GM18951 (cell line): Measurements from ENCODE around the gene ADA.
"Not testable (repeated sequence)": the region's sequence is repeated elsewhere in the genome, so short reads cannot be mapped to it uniquely, and the experiment has no call there.

Source experiments
- POLR2A ChIP-seq: IDR thresholded peaks from 4 replicates; pipeline ENCODE4 v1.6.1; 2011; ENCODE audit warnings: mild to moderate bottlenecking; ENCODE audit not compliant: insufficient read length, insufficient read depth; ENCODE audit errors: extremely low read depth
- in situ Hi-C: fragments of 300-500 bp; cut with MboI; formaldehyde crosslinking; loops from one replicate; pipeline ENCODE4 v1.12.0; 2022; ENCODE audit warnings: low sequenced_read_pairs, mixed read lengths, inconsistent platforms; ENCODE audit not compliant: unreplicated experiment

ADA gene

DNA sequence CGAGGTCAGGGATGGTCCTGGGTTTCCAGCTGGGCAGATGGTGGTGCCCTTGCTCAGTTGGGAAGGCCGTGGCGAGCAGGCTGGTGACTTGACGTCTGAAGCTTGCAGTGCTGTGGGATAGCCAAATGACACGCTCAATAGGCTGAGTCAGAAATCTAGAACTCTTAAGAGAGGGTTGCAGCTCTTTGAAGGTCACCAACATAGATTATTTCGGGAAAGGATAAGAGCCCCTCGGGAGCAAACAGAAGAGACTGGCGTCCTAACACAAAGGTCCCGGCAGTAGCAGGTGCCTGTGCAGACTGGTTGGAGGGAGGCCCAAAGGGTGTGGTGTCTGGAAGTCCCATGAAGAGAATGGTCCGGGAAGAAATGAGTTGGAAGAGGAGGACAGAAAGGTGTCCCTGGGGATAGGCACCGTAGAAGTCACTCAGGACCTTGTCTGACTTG is 50.7 kb downstream of the ADA start:
- no peak for TF ChIP-seq POLR2A
- in situ Hi-C loops = no loop called here

DNA sequence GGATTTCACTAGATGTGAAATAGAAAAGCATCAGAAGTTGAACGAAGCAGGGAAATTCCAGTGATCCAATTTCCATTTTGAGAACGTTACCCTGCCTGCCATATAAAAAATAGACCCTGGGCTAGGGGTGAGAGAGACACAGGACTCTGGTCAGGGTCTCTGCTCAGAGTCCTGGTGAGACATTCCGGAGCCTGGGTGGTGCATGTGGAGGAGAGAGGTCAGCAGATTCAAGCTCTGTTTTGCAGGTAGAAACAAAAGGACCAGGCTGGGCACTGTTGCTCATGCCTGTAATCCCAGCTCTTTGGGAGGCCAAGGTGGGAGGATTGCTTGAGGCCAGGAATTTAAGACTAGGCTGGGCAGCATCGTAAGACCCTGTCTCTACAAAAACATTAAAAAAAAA is 51.2 kb downstream of the ADA start:
- TF ChIP-seq POLR2A = no peak
- in situ Hi-C loops = no loop called here

DNA sequence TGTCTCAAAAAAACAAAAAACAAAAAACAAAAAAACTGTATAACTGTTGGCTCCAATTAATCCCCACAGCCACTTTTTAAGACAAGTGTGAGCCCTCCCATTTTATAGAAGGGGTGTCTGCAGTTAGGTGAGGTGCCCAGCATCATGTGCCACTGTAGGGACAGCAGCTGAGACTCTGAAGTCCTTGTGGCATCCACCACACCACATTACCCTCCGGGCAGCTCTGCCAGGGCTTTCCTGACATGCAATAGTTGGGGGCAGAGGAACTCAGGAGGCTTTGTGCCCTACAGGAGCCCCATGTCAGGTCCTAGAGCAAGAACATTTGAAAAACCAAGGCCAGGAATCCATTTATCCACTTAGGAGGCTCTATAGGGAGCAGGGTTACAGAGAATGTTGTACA is 51.8 kb downstream of the ADA start:
- in situ Hi-C loops = no loop called here
- TF ChIP-seq POLR2A = no peak

DNA sequence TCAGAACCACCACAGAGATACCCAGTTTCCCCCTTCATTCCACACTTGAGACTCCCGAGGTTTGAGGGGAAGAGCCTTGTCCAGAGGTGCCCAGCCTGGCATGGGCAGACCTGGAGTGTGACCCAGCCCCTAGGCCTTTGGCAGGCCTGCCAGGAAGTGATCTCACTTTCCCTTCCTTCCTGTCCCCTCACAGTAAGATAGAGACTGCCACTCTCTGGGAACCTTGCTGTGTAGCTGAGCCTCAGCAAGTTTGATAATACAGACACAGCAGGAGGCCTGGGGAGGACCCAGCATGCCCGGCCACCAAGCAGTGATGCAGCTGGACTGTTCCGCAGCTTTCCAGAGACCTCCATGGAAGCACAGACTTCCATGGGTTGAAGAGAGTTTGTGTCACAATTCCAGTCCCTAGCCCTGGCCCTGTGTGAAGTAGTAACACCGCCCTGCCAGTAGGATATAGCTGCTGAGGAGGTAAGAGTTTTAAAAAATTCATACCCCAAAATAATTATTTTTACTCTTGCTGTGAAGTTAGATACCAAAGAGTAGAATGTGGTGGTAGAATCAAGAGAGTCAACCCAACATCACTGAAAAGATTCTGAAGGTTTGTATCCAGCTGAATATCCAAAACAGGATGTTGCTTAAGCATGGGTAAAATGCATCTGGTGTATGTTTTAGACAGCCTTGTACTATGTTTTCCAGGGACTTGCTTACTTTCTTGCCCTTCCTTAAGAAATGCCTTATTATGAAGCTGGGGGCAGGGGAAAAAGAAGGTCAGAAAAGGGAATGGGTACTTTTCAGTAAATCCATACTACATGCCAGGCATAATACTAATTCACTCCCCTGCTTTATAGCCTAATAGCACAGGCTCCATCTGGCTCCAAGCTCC is 52.8 kb downstream of the ADA start:
- in situ Hi-C loops = no loop called here
- peak; percentile 47 for TF ChIP-seq POLR2A

DNA sequence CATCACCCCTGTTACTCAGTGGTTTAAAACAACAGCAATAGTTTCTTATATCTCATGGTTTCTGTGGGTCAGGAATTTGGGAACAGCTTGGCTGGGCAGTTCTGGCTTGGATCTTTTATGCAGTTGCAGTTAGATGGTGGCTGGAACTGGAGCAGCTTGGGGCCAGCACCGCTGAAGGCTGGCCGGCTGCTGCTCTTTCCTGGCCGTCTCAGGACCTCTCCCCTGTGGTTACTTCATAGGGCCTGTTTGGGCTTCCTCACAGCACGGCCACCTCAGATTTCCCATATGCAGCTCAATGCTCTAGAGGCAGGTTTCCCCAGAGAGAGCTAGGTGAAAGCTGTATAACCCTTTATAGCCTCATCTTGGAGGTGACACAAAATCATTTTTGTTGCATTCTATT is 53.6 kb downstream of the ADA start:
- no peak for TF ChIP-seq POLR2A
- in situ Hi-C loops = no loop called here

DNA sequence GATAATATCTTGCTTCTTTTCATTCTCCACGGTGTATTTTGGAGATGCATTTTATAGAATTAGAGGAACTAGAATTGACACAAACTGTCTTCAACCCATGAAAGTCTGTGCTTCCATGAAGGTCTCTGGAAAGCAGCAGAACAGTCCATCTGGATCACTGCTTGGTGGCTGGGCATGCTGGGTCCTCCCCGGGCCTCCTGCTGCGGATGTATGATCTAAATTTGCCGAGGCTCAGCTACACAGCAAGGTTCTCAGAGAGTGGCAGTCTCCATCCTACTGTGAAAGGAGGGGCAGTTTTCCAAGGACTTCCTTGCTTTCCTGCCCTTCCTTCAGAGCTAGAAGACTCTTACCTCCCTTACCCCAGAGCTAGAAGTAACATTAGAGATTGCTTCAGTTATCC is 54.0 kb downstream of the ADA start:
- TF ChIP-seq POLR2A = no peak
- in situ Hi-C loops = no loop called here

DNA sequence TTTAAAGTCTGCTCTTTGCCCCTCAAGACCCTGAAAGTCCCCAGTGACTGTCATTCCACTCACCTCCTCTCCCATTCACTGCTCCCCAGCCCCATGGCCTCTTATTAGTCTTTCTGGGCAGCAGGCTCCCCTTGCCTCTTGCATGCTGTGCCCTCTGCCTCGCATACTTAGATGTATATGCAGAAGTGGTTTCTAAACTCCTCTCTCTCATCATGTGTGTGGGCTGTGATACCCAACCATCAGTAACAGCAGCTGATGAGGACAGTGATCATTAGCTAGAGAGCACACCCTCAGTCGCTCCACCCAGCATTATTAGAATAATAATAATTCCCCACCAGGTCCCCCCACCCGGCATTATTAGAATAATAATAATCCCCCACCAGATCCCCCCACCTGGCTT is 54.6 kb downstream of the ADA start:
- in situ Hi-C loops = no loop called here
- TF ChIP-seq POLR2A = no peak

DNA sequence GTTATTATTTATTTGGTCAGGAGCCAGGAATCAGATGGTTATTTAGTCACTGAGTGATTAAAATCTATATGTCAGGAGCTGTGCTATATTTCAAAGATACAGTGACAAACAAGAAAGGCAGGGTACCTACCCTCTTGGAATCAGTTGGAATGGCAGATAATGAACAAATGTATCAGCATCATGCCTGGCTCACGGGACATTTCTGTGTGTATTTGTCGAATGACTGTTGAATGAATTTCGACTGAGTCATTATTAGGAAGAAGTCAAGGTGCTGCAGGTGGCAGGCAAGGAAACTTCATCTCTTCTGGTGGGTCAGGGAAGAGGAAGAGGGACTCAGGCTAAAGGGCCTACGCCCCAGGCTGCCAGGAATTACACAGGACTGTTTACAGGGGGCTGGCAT is 55.5 kb downstream of the ADA start:
- in situ Hi-C loops = no loop called here

DNA sequence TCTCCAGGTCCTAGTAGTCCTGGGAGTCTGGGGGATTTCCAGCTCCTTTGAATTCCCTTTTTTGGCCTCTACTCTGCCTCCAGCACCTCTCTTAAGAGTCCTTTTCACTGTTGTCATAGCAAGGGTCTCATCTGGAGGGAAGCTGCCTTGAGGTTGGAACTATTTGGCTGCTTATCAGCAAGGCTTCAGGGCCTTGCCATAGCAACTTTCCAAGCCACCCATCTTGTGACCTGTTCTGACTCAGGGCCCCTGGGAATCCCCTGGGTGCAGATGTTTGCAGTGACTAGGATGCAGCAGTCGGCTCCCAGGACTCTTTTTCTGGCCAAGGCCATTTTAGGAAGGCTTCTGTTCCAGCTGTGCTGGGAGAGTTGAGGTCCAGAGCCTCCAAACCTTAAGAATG is 56.8 kb downstream of the ADA start:
- in situ Hi-C loops = no loop called here
- TF ChIP-seq POLR2A = no peak

More for the DNA sequence above, 55.5 kb downstream of the ADA start:
- no peak for TF ChIP-seq POLR2A

DNA sequence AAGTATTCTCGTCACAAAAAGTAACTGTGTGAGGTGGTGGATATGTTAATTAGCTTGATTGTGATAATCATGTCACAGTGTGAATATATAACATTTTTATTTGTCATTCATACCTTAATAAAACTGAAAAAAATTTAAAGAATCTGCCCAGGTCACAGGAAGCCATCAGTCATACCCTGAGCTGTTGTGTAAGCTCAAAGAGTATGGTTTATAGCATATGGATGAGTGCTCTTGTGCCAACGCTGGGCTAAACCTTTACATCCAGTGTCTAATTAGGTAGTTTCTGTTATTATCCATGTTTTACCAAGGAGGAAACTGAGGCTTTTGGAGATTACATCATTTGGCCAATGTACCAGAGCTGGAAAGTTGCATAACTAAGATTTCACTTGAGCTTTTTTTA is 57.7 kb downstream of the ADA start:
- TF ChIP-seq POLR2A = no peak
- in situ Hi-C loops = no loop called here

DNA sequence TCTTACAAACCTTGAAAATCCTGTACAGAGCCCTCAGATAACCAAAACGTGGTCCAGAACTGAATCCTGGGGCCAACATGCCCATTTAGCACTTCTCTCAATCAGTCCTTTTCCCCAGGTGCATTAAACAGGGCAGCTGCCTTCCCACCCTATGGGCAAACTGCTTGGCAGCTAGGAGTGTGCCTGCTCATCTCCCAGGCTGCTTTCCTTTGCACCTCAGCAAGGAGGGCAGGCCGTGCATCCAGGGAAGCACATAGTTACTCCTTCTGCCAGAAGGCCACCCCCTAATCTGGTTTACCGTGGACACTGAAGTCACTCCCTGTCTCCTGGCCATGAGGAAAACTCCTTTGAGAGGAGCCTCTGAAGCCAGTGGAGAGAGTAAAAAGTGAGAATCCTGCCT is 59.1 kb downstream of the ADA start:
- in situ Hi-C loops = no loop called here
- no peak for TF ChIP-seq POLR2A

DNA sequence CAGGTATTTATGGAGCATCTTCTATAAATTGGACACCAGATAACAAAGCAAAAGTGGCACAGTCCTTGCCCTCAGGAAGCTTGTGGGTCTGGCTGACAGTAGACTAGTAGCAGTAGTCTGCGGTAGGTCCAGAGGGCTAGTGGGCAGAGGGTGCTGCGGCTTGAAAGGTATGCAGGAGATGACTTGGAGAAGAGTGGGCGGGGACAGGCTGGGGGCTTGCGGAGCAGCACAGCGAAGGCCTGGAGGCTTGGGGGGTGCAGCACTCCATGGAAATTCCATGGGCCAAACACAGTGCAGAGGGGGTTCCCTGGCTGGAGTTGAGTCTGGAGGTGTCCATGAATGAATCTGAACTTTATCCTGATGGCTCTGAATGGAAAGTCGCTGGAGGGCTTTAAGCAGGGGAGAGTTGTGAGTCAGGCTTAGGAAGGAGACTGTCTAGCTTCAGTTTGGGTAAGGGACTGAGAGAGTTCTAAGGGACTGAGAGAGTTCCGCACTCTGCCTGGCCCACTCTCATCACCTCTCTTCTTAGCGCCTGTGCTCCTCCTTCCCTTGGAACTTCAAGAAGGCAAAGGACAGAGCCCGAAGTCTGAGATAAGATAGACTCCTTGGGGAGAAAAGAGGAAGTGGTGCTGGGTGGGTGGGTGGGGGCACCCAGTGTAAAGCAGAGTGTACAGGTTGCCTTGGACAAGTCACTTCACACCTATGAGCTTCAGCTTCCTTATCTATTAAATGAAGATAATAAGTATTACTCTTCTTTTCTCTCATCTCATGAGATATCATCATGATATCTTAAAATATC is 60.3 kb downstream of the ADA start:
- in situ Hi-C loops = no loop called here
- no peak for TF ChIP-seq POLR2A

DNA sequence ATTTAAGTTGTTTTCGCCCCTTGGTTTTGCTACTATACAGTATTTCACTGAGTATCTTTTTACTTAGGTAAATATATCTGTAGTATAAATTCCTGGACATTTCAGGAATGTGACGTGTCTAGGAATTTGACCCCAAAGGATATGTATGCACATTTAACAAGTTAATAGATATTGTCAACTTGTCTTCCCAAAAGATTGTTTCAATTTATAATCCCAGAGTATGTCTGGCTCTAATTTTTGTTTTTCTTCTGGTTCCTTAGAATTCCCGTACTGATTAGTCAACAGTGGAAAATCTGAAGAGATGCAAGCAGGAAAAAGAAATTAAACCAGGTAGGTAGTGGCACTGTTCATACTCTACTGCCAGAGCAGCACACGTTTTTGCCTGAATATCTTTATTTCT is 62.0 kb downstream of the ADA start:
- no peak for TF ChIP-seq POLR2A

DNA sequence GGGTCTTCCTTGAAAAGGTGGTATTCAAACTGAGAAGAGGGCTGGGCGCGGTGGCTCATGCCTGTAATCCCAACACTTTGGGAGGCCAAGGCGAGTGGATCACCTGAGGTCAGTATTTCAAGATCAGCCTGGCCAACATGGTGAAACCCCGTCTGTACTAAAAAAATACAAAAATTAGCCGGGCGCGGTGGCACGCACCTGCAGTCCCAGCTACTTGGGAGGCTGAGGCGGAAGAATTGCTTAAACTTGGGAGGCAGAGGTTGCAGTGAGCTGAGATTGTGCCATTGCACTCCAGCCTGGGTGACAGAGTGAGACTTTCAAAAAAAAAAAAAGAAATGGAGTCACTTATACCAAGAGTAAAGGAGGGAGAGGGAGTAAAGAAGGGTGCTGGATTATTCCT is 63.2 kb downstream of the ADA start:
- in situ Hi-C loops = not testable (repeated sequence)

More for the DNA sequence above, 62.0 kb downstream of the ADA start:
- in situ Hi-C loops = no loop called here
